PC-3 (cell line): Measurements from ENCODE around the gene MORN1.

ENCODE experiments used
- EZH2 ChIP-seq: fragments of 300-600 bp; sonication (generic); IDR thresholded peaks from one replicate; pipeline ENCODE4 v1.6.1; 2017; ENCODE audit warnings: antibody characterized with exemption, mild to moderate bottlenecking, low read length; ENCODE audit not compliant: unreplicated experiment
- TF ChIP-seq, protein P1 (sequence below): fragments of 300-600 bp; sonication (generic); conservative IDR thresholded peaks from 2 replicates; pipeline ENCODE4 v1.5.1; 2017; ENCODE audit warnings: antibody characterized with exemption, low read depth, mild to moderate bottlenecking, low read length

DNA sequence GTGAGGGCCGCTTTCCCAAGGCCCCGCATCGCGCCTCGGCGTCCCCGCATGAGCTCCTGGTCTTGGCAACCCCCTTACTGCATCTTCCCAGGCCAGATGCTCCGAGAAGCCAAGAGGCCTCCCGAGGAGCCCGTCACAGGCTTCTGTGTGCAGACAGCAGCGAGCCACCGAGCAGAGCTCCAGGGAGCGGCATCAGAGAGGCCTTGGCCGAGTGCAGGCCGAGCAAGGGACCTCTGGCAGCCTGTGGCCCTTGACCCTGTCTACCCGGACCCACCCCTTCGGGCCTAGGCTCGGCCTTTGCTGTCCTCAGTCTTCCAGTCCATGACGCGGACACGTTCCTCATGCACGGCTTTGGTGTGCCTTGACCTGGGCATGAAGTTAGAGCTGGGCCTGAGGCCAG, 63.5 kb downstream of the MORN1 start:
- TF ChIP-seq, protein P1, sequence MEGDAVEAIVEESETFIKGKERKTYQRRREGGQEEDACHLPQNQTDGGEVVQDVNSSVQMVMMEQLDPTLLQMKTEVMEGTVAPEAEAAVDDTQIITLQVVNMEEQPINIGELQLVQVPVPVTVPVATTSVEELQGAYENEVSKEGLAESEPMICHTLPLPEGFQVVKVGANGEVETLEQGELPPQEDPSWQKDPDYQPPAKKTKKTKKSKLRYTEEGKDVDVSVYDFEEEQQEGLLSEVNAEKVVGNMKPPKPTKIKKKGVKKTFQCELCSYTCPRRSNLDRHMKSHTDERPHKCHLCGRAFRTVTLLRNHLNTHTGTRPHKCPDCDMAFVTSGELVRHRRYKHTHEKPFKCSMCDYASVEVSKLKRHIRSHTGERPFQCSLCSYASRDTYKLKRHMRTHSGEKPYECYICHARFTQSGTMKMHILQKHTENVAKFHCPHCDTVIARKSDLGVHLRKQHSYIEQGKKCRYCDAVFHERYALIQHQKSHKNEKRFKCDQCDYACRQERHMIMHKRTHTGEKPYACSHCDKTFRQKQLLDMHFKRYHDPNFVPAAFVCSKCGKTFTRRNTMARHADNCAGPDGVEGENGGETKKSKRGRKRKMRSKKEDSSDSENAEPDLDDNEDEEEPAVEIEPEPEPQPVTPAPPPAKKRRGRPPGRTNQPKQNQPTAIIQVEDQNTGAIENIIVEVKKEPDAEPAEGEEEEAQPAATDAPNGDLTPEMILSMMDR, result no peak
- no peak for TF ChIP-seq EZH2
